HG03469 (cell line): ENCODE results near the gene MAML3.

Source experiments
- ATAC-seq: cut with Tn5 transposase; IDR thresholded peaks from one replicate; pipeline ENCODE4 v1.9.1; 2021; ENCODE audit warnings: mild to moderate bottlenecking, moderate library complexity, moderate number of reproducible peaks; ENCODE audit not compliant: unreplicated experiment

Gene MAML3

DNA sequence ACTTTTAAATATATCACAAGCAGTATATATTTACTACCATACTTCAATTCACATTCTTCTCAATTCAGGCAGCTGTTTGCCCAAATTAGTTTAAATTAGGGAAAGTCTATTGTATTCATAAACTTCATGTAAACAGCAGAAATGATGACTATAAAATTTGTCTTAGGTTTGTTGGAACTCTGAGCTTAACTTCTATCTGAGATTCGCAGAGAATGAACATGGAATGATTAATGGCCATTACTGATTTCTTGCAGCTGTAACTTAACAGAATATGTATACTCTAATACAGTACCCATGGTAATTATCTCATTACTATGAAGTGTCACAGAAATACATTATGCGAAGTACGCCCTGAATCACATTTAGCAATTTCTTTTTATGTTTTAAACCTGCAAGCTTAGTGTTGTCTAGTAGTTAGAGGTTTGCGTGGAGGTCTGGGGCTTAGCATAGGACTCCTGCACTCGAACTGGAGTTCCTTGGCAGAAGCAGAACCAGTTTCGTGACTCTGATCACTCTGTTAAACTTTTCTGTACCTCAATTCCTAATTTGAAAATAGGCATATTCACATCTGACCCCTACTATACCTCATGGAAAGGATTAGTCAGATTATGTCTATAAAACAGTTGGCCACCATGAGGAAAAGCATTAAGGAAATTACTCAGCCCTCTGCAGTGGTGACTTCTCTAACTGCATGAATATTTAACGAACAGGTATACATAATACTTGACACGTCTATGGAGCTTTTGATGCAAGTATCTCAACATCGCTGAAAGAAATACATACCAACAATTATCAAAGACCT, 245.1 kb downstream of the MAML3 start:
- ATAC-seq, result no peak

DNA sequence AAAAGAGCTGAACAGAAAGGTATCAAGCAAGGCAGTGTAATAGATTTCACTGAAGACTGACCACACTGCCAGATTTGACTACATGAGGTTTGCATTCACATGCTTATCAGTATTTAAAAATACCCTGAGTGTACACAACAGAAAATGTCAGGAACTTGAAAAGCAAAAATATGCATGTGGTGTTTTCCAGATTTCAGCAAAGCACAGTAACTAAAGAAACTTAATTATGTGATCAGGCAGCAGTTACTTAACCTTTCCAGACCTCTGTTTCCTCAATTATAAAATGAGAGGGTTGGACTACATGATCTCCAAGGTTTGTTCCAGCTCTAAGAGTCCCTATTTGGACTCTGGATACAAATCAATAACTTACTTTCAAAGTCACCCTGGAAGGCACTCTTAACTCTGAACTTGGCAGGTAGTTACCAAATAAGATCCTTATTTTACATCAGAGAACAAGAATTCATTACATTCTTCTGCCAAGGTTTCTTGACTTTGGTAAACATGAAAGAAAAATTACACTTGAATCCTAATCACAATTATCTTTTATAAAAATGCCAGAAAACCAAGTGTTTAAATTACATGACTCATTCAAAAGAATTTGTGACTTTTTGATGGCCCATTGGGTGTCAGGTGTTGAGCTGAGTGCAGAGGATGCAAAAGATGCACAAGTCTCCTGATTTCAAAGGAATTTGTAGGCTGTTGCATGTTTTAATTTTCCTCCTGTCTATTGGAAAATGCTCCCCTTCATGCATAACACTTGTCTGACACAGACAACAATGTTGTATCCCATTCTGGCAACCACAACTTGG, 246.8 kb downstream of the MAML3 start:
- peak; percentile 45 for ATAC-seq

DNA sequence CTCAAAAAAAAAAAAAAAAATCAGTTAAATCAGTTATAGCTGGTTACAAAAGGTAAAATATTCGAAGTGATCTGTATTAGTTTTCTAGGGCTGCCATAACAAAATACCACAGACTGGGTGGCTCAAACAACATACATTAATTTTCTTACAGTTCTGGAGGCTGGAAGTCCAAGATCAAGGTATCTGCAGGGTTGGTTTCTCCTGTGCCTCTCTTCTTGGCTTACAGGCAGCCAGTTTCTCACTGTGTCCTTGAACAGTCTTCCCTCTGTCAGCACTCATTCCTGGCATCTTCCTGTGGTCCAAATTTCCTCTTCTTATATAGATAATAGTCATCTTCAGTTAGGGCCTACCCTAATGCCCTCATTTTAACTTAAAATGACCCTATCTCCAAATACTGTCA, 248.5 kb downstream of the MAML3 start:
- no peak for ATAC-seq

DNA sequence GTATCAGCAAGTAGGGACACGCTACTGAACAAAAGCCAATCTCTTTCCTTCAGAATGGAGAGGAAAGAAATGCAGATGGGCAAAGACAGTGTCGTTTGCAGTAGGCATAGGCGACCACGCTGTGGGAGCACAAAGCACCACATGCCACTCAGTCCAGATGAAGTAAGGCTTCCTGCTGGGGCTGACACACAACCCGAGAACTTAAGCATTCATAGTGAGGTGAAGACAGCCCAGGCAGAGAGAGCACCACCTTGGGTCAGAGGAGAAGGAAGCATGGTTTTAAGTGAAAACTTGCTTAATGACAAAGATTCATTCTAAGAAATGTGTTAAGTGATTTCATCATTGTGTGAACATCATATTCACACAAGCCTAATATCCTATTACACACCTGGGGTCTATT, 249.6 kb downstream of the MAML3 start:
- no peak for ATAC-seq

DNA sequence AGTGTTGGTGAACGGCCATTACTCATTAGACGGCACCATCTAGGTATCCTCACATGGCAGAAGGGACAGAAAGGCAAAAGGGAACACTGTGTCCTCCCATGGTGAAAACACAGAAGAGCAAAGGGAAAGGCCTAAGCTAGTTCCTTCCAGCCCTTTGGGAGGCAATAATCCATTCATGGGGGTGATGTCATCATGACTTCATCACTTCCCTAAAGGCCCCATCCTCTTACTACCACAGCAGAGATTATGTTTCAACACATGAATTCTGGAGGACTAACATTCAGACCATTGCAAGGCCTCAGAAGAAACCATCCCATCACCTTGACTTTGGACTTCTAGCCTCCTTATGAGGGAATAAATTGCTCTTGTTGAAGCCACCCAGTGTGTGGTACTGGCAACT, 250.1 kb downstream of the MAML3 start:
- ATAC-seq, result no peak

DNA sequence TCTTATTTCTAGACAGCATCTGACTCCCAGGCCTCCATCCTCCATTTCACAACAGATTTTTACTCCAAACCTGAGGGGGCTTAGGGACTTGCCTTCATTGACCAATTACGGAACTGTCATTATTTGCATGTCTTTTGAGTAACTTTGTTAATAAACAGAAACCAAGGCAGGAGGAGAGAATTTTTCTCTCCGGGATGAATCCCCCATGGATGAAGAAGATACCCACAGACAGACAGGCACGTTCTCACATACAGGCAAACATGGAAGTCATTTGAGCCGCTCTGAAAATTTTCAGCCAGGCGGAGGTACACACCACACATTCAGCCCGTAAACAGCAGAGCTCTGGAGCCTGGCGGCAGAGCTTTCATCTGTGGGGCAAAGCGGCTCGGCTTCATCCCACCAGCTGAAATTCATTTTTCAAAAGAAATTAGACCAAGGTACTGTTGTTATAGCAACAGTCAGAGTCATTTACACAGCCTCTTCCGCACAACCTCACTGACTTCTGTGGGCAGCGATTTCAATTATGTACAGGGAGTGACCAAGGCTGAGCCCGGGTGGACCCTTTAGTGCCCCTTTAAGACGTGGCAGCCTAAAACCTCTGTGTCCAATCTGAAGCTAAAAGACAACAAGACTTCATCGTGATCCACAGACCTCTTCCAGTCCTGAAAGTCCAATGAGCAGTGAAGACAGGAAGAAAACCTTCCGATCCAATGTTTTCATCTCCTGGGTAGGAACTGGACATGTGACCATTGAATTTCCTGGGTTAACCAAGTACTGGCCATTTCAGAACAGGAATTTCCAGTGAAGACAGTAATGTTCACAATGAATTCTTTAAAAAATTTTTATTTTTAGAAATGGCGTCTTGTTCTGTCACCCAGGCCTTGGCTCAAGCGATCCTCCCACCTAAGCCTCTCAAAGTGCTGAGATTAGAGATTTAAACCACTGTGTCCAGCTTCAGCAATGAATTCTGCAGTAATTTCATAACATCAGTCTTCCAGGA, 251.4 kb downstream of the MAML3 start:
- no peak for ATAC-seq

DNA sequence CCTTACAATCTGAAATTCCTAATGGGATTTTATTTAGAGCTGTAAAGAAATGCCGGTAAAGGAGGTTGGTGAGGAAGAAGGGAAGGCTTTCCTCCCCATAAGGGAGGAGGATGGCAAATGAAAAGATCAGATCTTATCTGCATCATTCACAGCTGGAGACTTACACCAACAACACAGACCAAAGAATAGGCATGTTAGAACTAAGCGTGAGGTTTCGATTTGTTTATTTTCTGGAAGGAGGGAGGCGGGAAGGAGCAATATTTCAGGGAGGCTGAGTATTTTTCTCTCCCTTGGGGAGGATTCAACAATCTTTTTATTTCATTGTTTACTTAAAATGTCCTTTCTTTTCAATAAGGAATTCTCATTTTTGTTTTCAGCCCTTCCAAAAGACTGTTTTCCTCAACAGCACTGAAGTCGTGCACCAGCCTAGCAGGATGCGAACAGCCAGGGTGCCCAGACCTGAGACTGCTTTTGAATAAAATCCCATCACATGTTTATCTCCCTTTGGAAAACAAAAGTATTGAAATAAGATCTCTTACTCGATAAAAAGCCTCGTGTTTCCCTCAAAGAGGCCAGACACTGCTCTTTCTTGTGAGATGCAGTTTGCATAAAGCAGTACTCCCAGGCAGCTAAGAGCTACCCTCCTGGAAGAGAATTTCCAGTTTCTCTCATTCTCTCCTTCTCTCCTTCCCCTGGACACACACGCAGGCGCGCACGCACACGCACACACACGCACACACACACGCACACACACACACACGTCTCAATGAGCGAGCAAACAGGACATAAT, 252.3 kb downstream of the MAML3 start:
- no peak for ATAC-seq

DNA sequence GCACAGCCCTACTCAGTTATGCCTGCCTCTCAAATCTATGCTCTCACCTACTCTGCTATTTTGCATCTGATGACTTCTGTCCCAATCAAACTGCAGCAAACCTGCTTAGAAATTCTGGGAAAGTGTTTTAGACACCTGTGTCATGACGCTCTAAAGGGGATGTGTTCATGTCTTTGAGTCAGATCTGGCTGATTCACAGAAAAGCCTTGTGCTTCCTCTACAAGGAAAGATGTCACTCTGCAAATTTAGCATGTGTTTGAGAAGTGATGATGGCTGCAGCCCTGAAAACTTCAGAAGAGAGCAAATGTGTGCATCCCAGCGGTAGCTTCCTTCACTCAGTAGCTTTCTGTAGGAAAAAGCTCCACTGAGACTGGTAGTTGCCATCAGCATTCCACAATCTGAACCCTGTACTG, 253.0 kb downstream of the MAML3 start:
- no peak for ATAC-seq

DNA sequence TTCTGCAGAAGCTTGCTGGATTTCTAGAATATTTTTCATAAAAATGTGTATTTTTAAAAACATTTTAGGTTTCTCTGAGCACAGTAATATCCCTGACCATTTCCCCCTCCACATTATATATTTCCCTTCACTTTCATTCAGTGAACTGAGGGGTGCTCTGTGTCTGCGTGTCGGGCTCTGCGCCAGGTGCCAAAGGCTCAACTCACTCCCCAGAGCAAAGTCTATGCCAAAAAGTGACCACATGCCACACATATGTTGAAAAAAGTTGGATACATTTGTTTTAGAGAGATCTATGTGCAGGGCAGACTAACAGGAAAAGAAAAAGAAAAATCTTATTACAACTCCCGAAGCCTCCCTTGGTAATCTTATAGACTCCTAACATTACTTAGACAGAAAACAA, 254.6 kb downstream of the MAML3 start:
- no peak for ATAC-seq

DNA sequence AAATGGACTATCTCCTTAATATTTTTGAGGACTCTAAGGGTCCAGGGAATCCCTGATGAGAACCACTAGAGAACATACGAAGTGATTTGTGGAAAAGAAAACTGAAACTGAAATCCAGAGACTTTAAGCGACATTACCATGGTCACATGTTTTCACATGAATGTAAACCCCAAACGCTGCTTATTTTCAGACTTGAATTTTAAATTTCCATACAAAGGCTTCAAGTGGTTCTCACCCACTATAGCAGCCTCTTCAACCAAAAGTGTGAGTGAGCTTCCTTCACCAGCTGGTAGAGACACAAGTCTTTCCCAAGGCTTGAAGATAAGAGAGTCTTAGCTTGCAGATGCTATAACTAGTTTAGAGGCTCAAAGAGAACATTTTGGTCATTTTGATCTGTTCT, 255.7 kb downstream of the MAML3 start:
- ATAC-seq, result peak; percentile 51

DNA sequence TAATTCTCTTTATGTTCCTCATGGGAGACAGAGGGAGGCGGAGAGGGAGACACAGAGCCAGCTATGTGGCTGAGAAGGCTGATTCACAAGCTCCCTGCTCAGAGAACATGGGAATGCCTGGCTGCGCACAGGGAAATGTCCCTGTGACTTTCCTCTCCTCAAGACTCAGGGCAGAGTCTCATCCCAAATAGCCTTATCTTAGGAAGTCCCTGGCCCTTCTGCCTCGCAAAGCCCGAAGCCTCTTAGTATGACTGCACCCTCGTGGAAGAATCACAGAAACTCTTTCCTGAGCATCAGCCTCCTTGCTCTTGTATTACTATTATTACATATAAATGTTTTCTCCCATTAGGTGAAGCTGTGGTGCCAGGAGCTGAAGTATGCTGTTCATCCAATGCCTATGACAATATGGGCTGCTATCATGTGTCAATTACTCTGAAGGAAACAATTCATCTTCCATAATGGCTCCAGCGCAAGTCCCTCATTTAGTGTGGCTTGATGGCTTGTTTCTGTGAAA, 257.8 kb downstream of the MAML3 start:
- ATAC-seq, result no peak

DNA sequence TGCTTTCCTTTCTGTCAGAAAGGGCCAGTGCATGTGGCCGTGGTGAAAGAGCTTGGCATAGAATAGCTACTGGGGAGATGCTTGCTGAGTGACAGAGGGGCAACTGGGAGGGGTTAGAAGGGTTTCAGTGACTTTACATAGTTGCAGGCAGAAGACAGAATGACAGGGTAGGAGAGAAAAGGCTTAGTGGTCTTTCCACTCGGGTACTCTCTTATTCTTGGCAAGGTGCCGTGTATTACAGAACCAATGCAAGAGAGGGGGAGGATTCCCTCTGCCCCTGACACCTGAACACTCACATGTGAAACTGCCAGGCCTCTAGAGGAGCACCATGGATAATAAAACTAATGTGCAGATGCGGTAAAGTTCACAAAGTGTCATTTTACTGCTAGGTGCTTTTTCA, 260.2 kb downstream of the MAML3 start:
- no peak for ATAC-seq

DNA sequence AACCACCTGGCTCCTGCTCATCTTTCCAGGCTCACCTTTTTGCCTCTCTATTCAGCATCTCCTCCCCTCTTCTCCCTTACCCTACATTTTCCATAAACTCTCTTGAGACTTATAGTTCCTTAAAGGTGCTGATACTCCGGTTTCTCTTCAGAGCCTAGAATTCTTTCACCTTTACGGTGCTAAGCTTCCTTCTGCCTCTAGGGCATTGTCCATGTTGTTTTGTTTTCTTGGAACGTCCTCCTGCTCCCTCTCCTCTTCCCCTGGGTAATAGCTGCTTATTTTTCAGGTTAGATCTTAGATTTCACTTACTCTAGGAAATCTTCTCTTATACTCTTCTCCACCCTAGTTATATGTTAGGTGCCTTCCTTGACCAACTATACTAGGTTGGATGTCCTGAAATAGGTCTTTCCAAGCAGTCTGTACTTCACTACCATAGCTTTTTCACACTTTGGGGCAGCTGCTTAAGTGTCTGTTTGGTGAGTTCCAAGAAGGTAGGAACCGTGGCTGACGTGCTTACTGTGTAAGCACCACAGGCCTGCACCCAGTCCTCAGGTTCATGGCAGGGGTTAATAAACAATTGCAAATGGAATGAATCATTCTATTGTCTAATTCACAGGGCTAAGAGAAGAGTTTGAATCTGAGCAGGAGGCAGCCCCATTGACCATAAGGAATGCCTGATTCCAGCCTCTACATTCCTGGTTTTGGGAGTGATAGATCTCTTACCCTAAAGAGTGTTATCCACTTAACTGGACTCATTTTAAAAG, 260.8 kb downstream of the MAML3 start:
- ATAC-seq, result no peak

DNA sequence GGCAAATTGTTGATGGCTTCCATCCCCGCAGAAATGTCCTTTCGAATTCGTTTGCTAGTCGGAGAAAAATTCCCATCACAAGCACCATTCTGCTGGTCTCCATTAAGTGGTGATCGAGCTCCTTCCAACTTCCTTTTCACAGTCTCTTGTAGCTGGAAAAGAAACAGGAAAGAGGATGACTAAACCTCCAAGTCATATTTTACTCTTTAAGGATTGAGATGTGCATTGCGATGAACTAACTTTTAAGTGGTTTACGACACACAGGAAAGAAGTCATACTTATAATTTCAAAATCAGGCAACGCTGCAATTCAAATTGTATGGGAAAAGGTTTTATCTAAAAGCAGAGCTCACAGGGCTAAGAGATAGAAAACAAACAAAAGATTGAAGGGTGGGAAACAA, 263.2 kb downstream of the MAML3 start:
- ATAC-seq, result no peak

DNA sequence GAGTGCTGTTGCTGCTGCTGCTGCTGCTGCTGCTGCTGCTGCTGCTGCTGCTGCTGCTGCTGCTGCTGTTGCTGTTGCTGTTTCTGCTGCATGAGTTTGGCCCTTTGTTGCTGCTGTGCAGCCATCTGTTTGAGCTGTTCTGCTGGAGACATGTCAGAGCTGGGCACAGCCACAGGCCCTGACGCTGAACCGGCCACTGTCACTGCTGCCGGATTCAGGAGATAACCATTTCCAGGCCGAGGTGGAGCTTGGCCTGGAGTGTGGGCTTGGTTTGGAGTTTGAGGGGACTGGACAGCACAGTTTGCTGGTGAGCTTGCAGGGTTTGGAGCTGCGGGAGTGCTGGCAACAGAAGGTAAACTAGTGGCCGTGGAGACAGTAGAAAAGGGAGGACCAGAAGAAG, 264.1 kb downstream of the MAML3 start:
- no peak for ATAC-seq

DNA sequence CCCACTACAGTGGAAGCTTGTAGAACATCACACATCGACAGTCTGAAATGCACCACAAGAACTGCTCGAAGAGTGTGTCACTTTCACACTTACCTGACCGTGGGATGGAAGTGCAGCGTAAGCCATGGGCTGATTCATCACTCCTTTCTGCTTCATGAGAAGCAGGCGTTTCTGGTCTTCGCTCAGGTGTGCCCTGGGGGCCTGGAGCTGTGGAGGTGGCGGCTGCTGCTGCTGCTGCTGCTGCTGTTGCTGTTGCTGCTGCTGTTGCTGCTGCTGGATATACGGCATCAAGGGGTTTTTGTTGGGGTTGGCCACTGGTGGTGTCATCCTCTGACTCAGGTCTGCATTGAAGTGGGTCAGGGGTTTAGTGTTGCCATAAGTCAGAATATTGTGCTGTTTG, 264.7 kb downstream of the MAML3 start:
- no peak for ATAC-seq

DNA sequence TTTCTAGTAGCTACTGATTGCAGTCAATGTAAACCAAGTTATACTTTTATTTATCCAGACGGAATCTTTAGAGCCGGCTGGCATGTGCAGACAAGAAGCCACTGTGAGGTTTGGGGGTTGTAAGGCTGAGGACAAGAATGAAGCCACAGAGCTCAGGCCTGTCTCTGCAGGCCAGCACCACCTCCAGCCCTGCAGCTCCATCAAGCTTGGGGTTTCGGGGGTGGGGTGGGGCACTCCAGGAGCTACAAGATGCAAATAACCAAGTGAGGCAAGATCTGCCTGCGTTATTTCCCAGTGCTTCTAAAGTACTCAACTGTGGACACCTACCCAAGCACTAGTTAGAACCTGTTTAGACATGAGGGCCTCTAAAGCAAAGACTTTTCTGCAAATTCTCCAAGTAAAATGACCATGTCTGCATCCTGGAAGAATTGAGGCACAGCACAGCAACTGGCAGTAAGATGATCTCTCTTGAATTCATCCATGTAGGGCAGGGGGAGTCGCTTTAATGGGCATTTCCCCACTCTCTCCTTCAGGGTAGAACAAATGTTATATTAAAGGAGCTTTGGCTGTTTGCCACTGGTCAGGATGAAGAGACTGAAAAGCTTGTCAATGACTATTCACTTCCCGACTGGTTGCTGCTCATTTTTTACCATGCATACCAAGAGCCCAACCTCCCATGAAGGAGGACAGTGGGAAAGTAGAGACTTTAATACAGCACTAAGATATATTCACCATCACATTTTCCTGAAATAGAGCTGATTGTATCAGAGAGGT, 265.8 kb downstream of the MAML3 start:
- ATAC-seq, result peak; percentile 43

DNA sequence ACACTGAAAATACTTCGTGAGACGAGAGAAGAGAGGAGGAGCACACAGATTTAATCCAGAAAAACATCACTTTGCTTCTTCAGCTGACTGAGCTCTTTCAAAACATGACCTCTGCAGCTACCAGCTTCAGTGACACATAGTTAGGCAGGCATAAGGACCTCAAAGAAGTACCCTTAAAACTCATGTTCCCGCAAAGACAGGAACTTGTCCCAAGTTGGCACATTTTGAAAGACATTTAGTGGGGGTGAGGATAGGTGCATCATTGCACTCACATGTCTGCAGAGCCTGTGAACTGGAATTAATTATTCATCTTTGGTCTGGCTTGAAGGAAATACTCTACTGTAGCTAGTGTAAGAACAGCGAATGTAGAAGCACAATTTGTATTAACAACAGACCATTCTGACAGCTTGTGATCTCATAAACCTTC, 266.6 kb downstream of the MAML3 start:
- ATAC-seq, result no peak

DNA sequence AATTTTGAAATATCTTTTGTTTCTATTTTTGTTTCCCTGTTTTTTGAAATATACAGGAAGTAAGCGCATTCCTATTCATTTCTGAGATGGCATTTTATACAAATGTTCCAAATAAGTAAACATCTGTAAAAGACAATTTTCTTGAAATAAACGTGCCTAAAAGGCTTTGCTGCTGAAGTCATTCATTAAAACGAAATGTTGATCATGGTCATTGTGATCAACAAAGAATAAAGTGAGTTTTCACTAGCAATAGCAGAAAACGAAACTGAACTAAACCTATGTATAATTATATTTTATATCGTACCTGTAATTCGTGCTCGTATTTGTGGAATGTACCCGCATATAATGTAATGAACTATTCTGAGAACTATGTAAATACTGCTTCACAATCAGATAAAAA, 267.2 kb downstream of the MAML3 start:
- ATAC-seq, result no peak
